H1 (cell line): Measurements from ENCODE around the gene NUP210. TPM values are rescaled to one million over a fixed set of nuclear protein-coding genes. Genes with fewer than 3 reads are reported as not detected.

Experiments used
- CREB1 ChIP-seq: IDR thresholded peaks from 2 replicates; pipeline ENCODE4 v1.6.1; 2012; ENCODE audit warnings: inconsistent platforms
- HDAC2 ChIP-seq, 2 experiments: fragments of 300-600 bp in 1 of 2; sonication (generic) in 1 of 2; IDR thresholded peaks; 2 replicates each; pipeline ENCODE4 v1.6.1; 2011 to 2012; ENCODE audit warnings: low read depth in 2 of 2, low read length in 2 of 2, mild to moderate bottlenecking in 2 of 2, moderate library complexity in 2 of 2, borderline replicate concordance in 1 of 2, inconsistent platforms in 1 of 2
- KDM4A ChIP-seq: IDR thresholded peaks from one replicate; pipeline ENCODE4 v1.7.1; 2012; ENCODE audit warnings: low read depth, mild to moderate bottlenecking, moderate library complexity, low read length, inconsistent platforms; ENCODE audit not compliant: severe bottlenecking
- polyA plus RNA-seq, 7 experiments: library from polyadenylated mRNA; depleted of rRNA in 3 of 7; stranded (reverse) in 5 of 7; unstranded in 2 of 7; fragments of >200 nt in 5 of 7; fragments of 200-250 nt in 2 of 7; gene quantifications; 1 replicate in 5 of 7; 2 replicates in 1 of 7; 4 replicates in 1 of 7; pipeline versions ENCODE4 v1.2.1 to v1.2.3, GENCODE V29; 2011 to 2013; ENCODE audit warnings: missing spikeins in 2 of 7, mixed read lengths in 2 of 7
- total RNA-seq: library from RNA; stranded (reverse); fragmentation: NEBNext Ultra II Directional; extraction: Animal tissue kit (Norgen Biotek cat#: 25700); gene quantifications from 2 replicates; pipeline ENCODE4 v1.2.1, GENCODE V29; 2021

NUP210 gene
- total and polyA plus RNA-seq, 2 of the 8 experiments (the other 6 are each of a cell fraction or from before 2014, with no cell fraction given), result 51.0 to 53.7 TPM

- TF ChIP-seq HDAC2 (IDR thresholded peaks at IDR 0.05; ENCODE audit: borderline replicate concordance in 1 of 2, low read depth in 2 of 2, low read length in 2 of 2) (no peak), KDM4A (no peak), CREB1 (no peak)
These were observed 50.1 kb downstream of the NUP210 start (continued) for GRCh38 chr3:13370055-13370454.
